Measurements from ENCODE around the gene ARHGAP6. TPM values are rescaled to one million over a fixed set of nuclear protein-coding genes. Genes with fewer than 3 reads are reported as not detected.

Gene ARHGAP6
- total and polyA plus RNA-seq, 2 of the 4 experiments (the other 2 are of a cell fraction), result 1.4 to 1.8 TPM

- Histone ChIP-seq H3K4ac (ENCODE audit: low read depth, low read length) (no peak overlapping the region), H3K9me1 (ENCODE audit: insufficient read depth, low read length) (no peaks in the 10 kb centered on the region), H3K56ac (ENCODE audit: extremely low read depth, insufficient read depth, low read length) (no peak overlapping the region), H4K5ac (ENCODE audit: low read depth, low read length) (no peak overlapping the region), H3K27me3 (ENCODE audit: control insufficient read depth, insufficient read depth, low read length) (no peaks in the 10 kb centered on the region), H3K9me3 (ENCODE audit: control insufficient read depth, insufficient read depth, low read length) (no peaks in the 10 kb centered on the region), H3K23ac (ENCODE audit: low read depth, low read length) (no peak overlapping the region), H3K4me1 (ENCODE audit: control insufficient read depth, insufficient read depth, low read length) (peaks cover 2% of the 10 kb centered on the region; the same call in 1 of the 2 replicates), H2AFZ (replicated peaks; ENCODE audit: low read length, poor library complexity) (no peak overlapping the region), H3K79me1 (ENCODE audit: low read depth in 1 of 2, low read length in 2 of 2) (no peaks in the 10 kb centered on the region), H3K4me3 (ENCODE audit: insufficient read depth, low read depth, low read length) (no peak overlapping the region), H4K91ac (ENCODE audit: insufficient read depth, low read depth, low read length) (no peak overlapping the region), H3K14ac (replicated peaks; ENCODE audit: low read depth, low read length) (no peak overlapping the region), H3K9ac (ENCODE audit: low read depth, low read length) (no peak overlapping the region), H2BK120ac (ENCODE audit: low read depth, low read length) (no peak overlapping the region), H4K8ac (ENCODE audit: low read depth in 2 of 2, low read length in 2 of 2) (no peak overlapping the region), H3K36me3 (ENCODE audit: control insufficient read depth, insufficient read depth, low read length) (no peaks in the 10 kb centered on the region), H4K20me1 (ENCODE audit: insufficient read depth, low read length) (no peaks in the 10 kb centered on the region), H2BK20ac (ENCODE audit: low read depth, low read length) (no peak overlapping the region), H3K18ac (ENCODE audit: low read depth, low read length) (no peak overlapping the region), H2AK9ac (replicated peaks; ENCODE audit: low read depth, low read length, poor library complexity) (no peak overlapping the region), H2BK5ac (ENCODE audit: low read depth, low read length, poor library complexity, severe bottlenecking) (no peak overlapping the region), H3K4me2 (ENCODE audit: low read depth, low read length) (no peak overlapping the region), H2BK15ac (ENCODE audit: low read depth, low read length) (no peak overlapping the region), H3K27ac (ENCODE audit: insufficient read depth, low read length) (no peak overlapping the region), H2AK5ac (ENCODE audit: low read depth, low read length) (no peak overlapping the region)
- TF ChIP-seq SMC3 (IDR thresholded peaks at IDR 0.05; ENCODE audit: low read depth, low read length) (no peak), RCOR1 (IDR thresholded peaks at IDR 0.05; ENCODE audit: insufficient replicate concordance, low read length) (no peak), MXI1 (IDR thresholded peaks at IDR 0.05; ENCODE audit: borderline replicate concordance, low read depth, low read length) (no peak), CTCF (conservative IDR thresholded peaks at IDR 0.05; ENCODE audit: low read depth, low read length) (no peak), ELK1 (IDR thresholded peaks at IDR 0.05; ENCODE audit: borderline replicate concordance, low read depth, low read length) (no peak), BHLHE40 (IDR thresholded peaks at IDR 0.05; ENCODE audit: low read depth, low read length) (no peak), FOS (IDR thresholded peaks at IDR 0.05; ENCODE audit: low read depth, low read length) (no peak), MAFK (IDR thresholded peaks at IDR 0.05; ENCODE audit: low read depth, low read length) (no peak), POLR2A (IDR thresholded peaks at IDR 0.05; ENCODE audit: low read depth, low read length) (no peak), NFE2L2 (IDR thresholded peaks at IDR 0.05; ENCODE audit: low read depth, low read length) (no peak), RAD21 (IDR thresholded peaks at IDR 0.05; ENCODE audit: low read length) (no peak), RFX5 (IDR thresholded peaks at IDR 0.05; ENCODE audit: low read depth, low read length) (no peak), CEBPB (IDR thresholded peaks at IDR 0.05; ENCODE audit: low read depth, low read length) (no peak), MAZ (IDR thresholded peaks at IDR 0.05; ENCODE audit: borderline replicate concordance, low read depth, low read length) (no peak), USF2 (IDR thresholded peaks at IDR 0.05; ENCODE audit: low read depth, low read length) (no peak), CHD1 (IDR thresholded peaks at IDR 0.05; ENCODE audit: low read depth, low read length) (no peak)
- dilution Hi-C loops (cut with HindIII; ENCODE audit: low sequenced_read_pairs, unreplicated experiment), result no loop called here
- CTCF ChIA-PET, result no interaction called here
- DNase-seq (no peak), ATAC-seq (ENCODE audit: low read depth) (no peak)
- WGBS, 2 experiments (ENCODE audit: extremely low coverage in 2 of 2, insufficient read length in 1 of 2), result no CpG with 5 or more reads among the region's 4 CpGs
- intact Hi-C loops (cut with micrococcal nuclease), result no loop called here
- in situ Hi-C loops (cut with MboI; ENCODE audit: low sequenced_read_pairs), result no loop called here
- POLR2A ChIA-PET (ENCODE audit: unreplicated experiment), result no interaction called here
- BruUV-seq (replicated peaks), result no TSS peak
Measured at GRCh38 chrX:11210415-11210801, 455.3 kb downstream of the ARHGAP6 start.
